Activated naive CD4-positive, alpha-beta T cell treated with anti-CD3 and anti-CD28 coated beads for 36 hours (primary cell): ENCODE results near the gene BAIAP2L1. TPM values are rescaled to one million over a fixed set of nuclear protein-coding genes. Genes with fewer than 3 reads are reported as not detected.

Experiments
- CTCF ChIA-PET: fragments of 350-600 bp; sonication (Branson Sonifier 250); formaldehyde crosslinking; loops from one replicate; lab custom pipeline; 2021; ENCODE audit warnings: antibody characterized with exemption; lab: Charles Lee
- DNase-seq: peaks from one replicate; pipeline ENCODE4 v3.0.0-alpha.2; 2020
- H3K27ac Mint-ChIP-seq: one replicate; pipeline ENCODE4 v1.8.0; 2021; ENCODE audit warnings: mild to moderate bottlenecking, mixed read lengths
- H3K27me3 Mint-ChIP-seq: one replicate; pipeline ENCODE4 v1.8.0; 2021; ENCODE audit warnings: low read depth, mixed read lengths
- H3K36me3 Mint-ChIP-seq: one replicate; pipeline ENCODE4 v1.8.0; 2021; ENCODE audit warnings: low read depth, mixed read lengths
- H3K4me1 Mint-ChIP-seq: one replicate; pipeline ENCODE4 v1.8.0; 2021; ENCODE audit warnings: low read depth, mixed read lengths
- H3K4me3 Mint-ChIP-seq: one replicate; pipeline ENCODE4 v1.8.0; 2021; ENCODE audit warnings: mild to moderate bottlenecking, moderate library complexity, mixed read lengths
- H3K9me3 Mint-ChIP-seq: one replicate; pipeline ENCODE4 v1.8.0; 2021; ENCODE audit warnings: mixed read lengths
- intact Hi-C: fragments of 100-400 bp; cut with micrococcal nuclease; formaldehyde crosslinking; loops from one replicate; pipeline ENCODE4 v1.15.1; 2023
- total RNA-seq, 2 experiments: library from RNA; stranded (reverse); gene quantifications; one replicate each; pipeline ENCODE4 v1.2.3, GENCODE V29; 2021

Gene BAIAP2L1
- total RNA-seq, 2 experiments from 2014 or later, result 5.6 to 6.1 TPM

DNA sequence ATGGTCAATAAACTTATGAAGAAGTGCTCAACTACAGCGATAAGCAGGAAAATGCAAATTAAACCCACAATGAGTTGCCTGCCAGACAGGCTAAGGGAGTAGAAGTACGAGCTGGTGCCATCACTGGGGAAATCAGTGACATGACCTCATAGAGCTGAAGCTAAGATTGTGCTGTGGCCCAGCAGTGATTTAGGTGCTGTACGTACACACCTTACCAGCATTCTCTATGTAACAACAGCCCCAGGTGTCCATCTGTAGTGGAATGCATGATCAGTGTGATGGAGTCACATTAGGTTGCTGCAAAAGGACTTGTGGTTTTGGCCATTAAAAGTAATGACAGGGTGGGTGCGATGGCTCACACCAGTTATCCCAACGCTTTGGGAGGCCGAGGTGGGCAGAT is 143.2 kb downstream of the BAIAP2L1 start:
- H3K36me3 Mint-ChIP-seq, result peaks cover 30% of the 10 kb centered on the region
- no peak for DNase-seq
- CTCF ChIA-PET, result interaction anchor here (0.7 kb wide), 1 partner anchor 889 kb away, joined by 4 read pairs; no protein-coding TSS in a partner anchor
- no peaks in the 10 kb centered on the region for H3K9me3 Mint-ChIP-seq
- H3K27ac Mint-ChIP-seq, result no peak overlapping the region
- peaks cover 20% of the 10 kb centered on the region for H3K4me1 Mint-ChIP-seq
- no peak overlapping the region for H3K4me3 Mint-ChIP-seq
- no peaks in the 10 kb centered on the region for H3K27me3 Mint-ChIP-seq
- intact Hi-C loops, result no loop called here

GRCh38 chr7:98256431-98256830 is 144.5 kb downstream of the BAIAP2L1 start:
- peak overlapping the region; percentile 46 for H3K27ac Mint-ChIP-seq
- H3K36me3 Mint-ChIP-seq, result peaks cover 25% of the 10 kb centered on the region
- H3K4me3 Mint-ChIP-seq, result no peak overlapping the region
- intact Hi-C loops, result no loop called here
- no peaks in the 10 kb centered on the region for H3K9me3 Mint-ChIP-seq
- CTCF ChIA-PET, result interaction anchor here (1.2 kb wide), 1 partner anchor 9 kb away, joined by 5 read pairs; no protein-coding TSS in a partner anchor
- H3K4me1 Mint-ChIP-seq, result peaks cover 24% of the 10 kb centered on the region
- no peak for DNase-seq
- no peaks in the 10 kb centered on the region for H3K27me3 Mint-ChIP-seq

DNA sequence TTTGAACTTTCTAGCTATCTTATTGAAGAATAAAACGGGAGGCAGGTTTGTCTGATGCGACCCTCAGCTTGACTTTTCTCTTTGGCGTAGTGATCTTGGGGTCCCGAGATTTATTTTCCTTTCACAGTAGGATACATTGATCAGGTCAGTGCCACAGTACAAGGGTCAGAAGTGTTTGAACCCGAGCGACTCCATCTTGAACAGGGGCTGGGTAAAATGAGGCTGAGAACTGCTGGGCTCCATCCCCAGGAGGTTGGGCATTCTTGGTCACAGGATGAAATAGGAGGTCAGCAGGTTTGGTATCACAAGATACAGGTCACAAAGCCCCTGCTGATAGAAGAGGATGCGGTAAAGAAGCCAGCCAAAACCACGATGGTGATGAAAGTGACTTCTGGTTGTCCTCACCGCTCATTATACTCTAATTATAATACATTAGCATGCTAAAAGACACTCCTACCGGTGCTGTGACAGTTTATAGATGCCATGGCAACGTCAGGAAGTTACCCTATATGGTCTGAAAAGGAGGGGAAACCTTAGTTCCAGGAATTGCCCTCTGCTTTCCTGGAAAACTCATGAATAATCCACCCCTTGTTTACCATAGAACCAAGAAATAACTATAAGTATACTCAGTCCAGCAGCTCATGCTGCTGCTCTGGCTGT is 145.8 kb downstream of the BAIAP2L1 start:
- no peak overlapping the region for H3K4me3 Mint-ChIP-seq
- peaks cover 20% of the 10 kb centered on the region for H3K36me3 Mint-ChIP-seq
- CTCF ChIA-PET, result interaction anchor here (0.6 kb wide), 1 partner anchor 9 kb away, joined by 3 read pairs; no protein-coding TSS in a partner anchor
- intact Hi-C loops, result loop anchor here (5.0 kb wide), 1 partner anchor 1138 kb away; the partner anchor contains the start of gene SDHAF3
- H3K27me3 Mint-ChIP-seq, result no peaks in the 10 kb centered on the region
- peaks cover 30% of the 10 kb centered on the region for H3K4me1 Mint-ChIP-seq
- H3K27ac Mint-ChIP-seq, result peak overlapping the region; percentile 80
- DNase-seq, result peak; percentile 25
- H3K9me3 Mint-ChIP-seq, result no peaks in the 10 kb centered on the region

GRCh38 chr7:98254516-98254915 is 146.4 kb downstream of the BAIAP2L1 start:
- Mint-ChIP-seq H3K27me3 (no peaks in the 10 kb centered on the region), H3K4me1 (peaks cover 35% of the 10 kb centered on the region), H3K27ac (peak overlapping the region; percentile 80), H3K36me3 (peaks cover 20% of the 10 kb centered on the region), H3K4me3 (no peak overlapping the region), H3K9me3 (no peaks in the 10 kb centered on the region)
- no peak for DNase-seq
- CTCF ChIA-PET, result interaction anchor here (0.9 kb wide), 1 partner anchor 13 kb away, joined by 3 read pairs; no protein-coding TSS in a partner anchor
- intact Hi-C loops, result loop anchor here (5.0 kb wide), 1 partner anchor 1137 kb away; the partner anchor contains the start of gene SDHAF3

GRCh38 chr7:98252425-98253054 is 148.3 kb downstream of the BAIAP2L1 start:
- H3K4me1 Mint-ChIP-seq, result peaks cover 48% of the 10 kb centered on the region
- H3K4me3 Mint-ChIP-seq, result peak overlapping the region; percentile 93
- intact Hi-C loops, result loop anchor here (1.0 to 5.0 kb wide), 5 partner anchors 50 to 1135 kb away; partner anchors contain the start of genes BAIAP2L1, SDHAF3 and TRRAP
- no peak for DNase-seq
- peak overlapping the region; percentile 86 for H3K27ac Mint-ChIP-seq
- no peaks in the 10 kb centered on the region for H3K9me3 Mint-ChIP-seq
- no peaks in the 10 kb centered on the region for H3K27me3 Mint-ChIP-seq
- CTCF ChIA-PET, result no interaction called here
- peaks cover 18% of the 10 kb centered on the region for H3K36me3 Mint-ChIP-seq

GRCh38 chr7:98251601-98252424 is 149.1 kb downstream of the BAIAP2L1 start, which contains the start of gene TECPR1:
TSS of gene TECPR1 (minus strand) at chr7:98252232. CDS start at chr7:98246146, 6,086 bp downstream.
- Mint-ChIP-seq H3K27me3 (no peaks in the 10 kb centered on the region), H3K4me1 (peaks cover 53% of the 10 kb centered on the region), H3K9me3 (no peaks in the 10 kb centered on the region), H3K27ac (peak within 1 kb of the TSS; percentile 94), H3K36me3 (peaks cover 14% of the 10 kb centered on the region), H3K4me3 (peak within 1 kb of the TSS; percentile 93)
- intact Hi-C loops, result loop anchor here (1.0 to 5.0 kb wide), 9 partner anchors 29 to 1135 kb away; partner anchors contain the start of genes ASNS, BAIAP2L1, BRI3 and LMTK2
- CTCF ChIA-PET, result interaction anchor here (1.7 kb wide), 1 partner anchor 84 kb away, joined by 4 read pairs; no protein-coding TSS in a partner anchor
- DNase-seq, result peak; percentile 90

DNA sequence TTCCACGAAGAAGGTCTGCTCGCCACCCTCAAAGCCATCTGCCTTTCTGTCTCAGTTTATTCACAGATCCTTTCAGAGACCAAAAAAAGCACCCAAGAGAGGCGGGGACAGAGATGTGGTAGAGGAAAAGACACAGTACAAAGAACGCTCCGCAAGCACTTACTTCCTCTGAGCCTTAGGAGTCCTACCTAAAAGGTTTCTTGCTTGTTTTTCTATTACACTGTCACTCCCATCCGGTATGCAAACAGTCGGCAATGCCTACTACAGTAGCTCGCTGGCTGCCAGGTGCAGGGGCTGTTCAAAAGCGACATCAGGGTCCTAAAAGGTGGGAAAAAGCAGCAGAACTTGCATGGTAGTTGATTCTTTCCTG is 149.7 kb downstream of the BAIAP2L1 start:
- peaks cover 11% of the 10 kb centered on the region for H3K36me3 Mint-ChIP-seq
- intact Hi-C loops, result loop anchor here (1.0 to 5.0 kb wide), 5 partner anchors 30 to 1134 kb away; partner anchors contain the start of genes ASNS, BRI3, LMTK2 and SDHAF3
- no peaks in the 10 kb centered on the region for H3K9me3 Mint-ChIP-seq
- CTCF ChIA-PET, result interaction anchor here (0.6 to 1.7 kb wide), 6 partner anchors 9 to 890 kb away, joined by 3 to 4 read pairs (median 3); no protein-coding TSS in a partner anchor
- peak overlapping the region; percentile 94 for H3K27ac Mint-ChIP-seq
- DNase-seq, result peak; percentile 48
- no peaks in the 10 kb centered on the region for H3K27me3 Mint-ChIP-seq
- peak overlapping the region; percentile 93 for H3K4me3 Mint-ChIP-seq
- H3K4me1 Mint-ChIP-seq, result peaks cover 53% of the 10 kb centered on the region

GRCh38 chr7:98250789-98251188 is 150.1 kb downstream of the BAIAP2L1 start:
- Mint-ChIP-seq H3K4me1 (peaks cover 50% of the 10 kb centered on the region), H3K27me3 (no peaks in the 10 kb centered on the region), H3K27ac (peak overlapping the region; percentile 94), H3K4me3 (peak overlapping the region; percentile 93), H3K9me3 (no peaks in the 10 kb centered on the region), H3K36me3 (peaks cover 10% of the 10 kb centered on the region)
- DNase-seq, result peak; percentile 75
- CTCF ChIA-PET, result interaction anchor here (0.6 to 1.7 kb wide), 10 partner anchors 9 to 891 kb away, joined by 3 to 4 read pairs (median 3); no protein-coding TSS in a partner anchor
- intact Hi-C loops, result loop anchor here (1.0 to 5.0 kb wide), 5 partner anchors 31 to 1133 kb away; partner anchors contain the start of genes ASNS, BRI3, LMTK2 and SDHAF3

DNA sequence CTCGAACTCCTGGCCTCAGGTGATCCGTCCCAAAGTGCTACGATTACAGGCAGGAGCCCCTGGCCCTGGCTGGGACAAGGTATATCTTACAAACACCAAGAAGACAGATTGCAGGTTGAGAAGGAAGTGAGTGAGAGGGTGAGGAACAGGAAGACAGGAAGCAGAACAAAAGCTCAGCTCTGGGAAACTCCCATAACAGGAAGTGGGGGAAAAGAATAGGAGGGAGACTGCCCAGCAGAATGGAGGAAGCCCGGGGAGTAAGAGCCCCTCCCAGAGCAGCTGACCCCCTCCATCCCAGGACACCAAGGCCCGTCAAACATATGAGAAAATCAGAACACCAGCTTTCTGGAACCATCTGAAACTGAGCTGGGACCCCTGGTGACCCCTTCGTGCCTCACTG is 151.8 kb downstream of the BAIAP2L1 start:
- intact Hi-C loops, result no loop called here
- Mint-ChIP-seq H3K36me3 (peaks cover 4% of the 10 kb centered on the region), H3K4me1 (peaks cover 44% of the 10 kb centered on the region), H3K9me3 (no peaks in the 10 kb centered on the region), H3K27ac (peak overlapping the region; percentile 94), H3K4me3 (peak overlapping the region; percentile 52), H3K27me3 (no peaks in the 10 kb centered on the region)
- DNase-seq, result peak; percentile 33
- CTCF ChIA-PET, result interaction anchor here (0.7 kb wide), 1 partner anchor 18 kb away, joined by 3 read pairs; no protein-coding TSS in a partner anchor

- peak overlapping the region; percentile 94 for H3K27ac Mint-ChIP-seq
- no peaks in the 10 kb centered on the region for H3K9me3 Mint-ChIP-seq
- intact Hi-C loops, result no loop called here
- H3K4me1 Mint-ChIP-seq, result peaks cover 41% of the 10 kb centered on the region
- no peaks in the 10 kb centered on the region for H3K27me3 Mint-ChIP-seq
- DNase-seq, result no peak
- CTCF ChIA-PET, result no interaction called here
- no peak overlapping the region for H3K4me3 Mint-ChIP-seq
- H3K36me3 Mint-ChIP-seq, result peaks cover 4% of the 10 kb centered on the region
Measured at GRCh38 chr7:98248156-98248555, 152.7 kb downstream of the BAIAP2L1 start.

DNA sequence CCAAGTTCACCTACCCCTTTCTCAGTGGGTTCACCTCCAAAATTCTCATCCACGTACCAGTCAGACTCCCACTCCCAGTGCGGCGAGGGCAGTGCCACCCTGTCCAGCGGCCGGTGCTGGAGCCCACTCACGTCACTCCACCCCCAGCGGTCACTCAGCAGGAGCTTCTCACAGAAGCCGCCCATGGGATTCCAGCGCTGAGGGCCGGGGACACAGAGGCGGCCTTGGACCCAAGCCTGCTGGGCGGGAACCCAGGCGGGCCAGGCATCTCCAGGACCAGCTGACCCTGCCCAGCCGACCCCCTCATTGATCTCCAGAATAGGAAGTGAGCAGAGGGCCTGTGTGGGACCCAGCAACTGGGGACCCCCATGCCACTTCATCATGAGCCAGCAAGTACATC is 156.0 kb downstream of the BAIAP2L1 start:
- no peak overlapping the region for H3K27ac Mint-ChIP-seq
- peaks cover 13% of the 10 kb centered on the region for H3K36me3 Mint-ChIP-seq

More for the DNA sequence above, 156.0 kb downstream of the BAIAP2L1 start:
- Mint-ChIP-seq H3K27me3 (no peaks in the 10 kb centered on the region), H3K4me1 (peaks cover 25% of the 10 kb centered on the region), H3K9me3 (no peaks in the 10 kb centered on the region), H3K4me3 (no peak overlapping the region)
- CTCF ChIA-PET, result no interaction called here
- DNase-seq, result no peak
- intact Hi-C loops, result no loop called here
